CD14-positive monocyte (primary cell): ENCODE results near the gene HCST. TPM values are rescaled to one million over a fixed set of nuclear protein-coding genes. Genes with fewer than 3 reads are reported as not detected.
"Not testable (repeated sequence)": the region's sequence is repeated elsewhere in the genome, so short reads cannot be mapped to it uniquely, and the experiment has no call there.

Source experiments
- DNase-seq, 3 donors: peaks; one replicate each; pipeline ENCODE4 v3.0.0-alpha.2; 2011 to 2022
- H2AFZ ChIP-seq: 2 replicates; pipeline ENCODE4 v1.6.0; 2012; ENCODE audit warnings: mild to moderate bottlenecking, low read depth, low read length, inconsistent platforms; ENCODE audit not compliant: insufficient read depth, poor library complexity, severe bottlenecking
- H3K27ac ChIP-seq, 2 donors: 1 replicate in 1 of 2; 2 replicates in 1 of 2; pipeline ENCODE4 v1.5.1; 2012 to 2013; ENCODE audit warnings: low read length in 2 of 2, control low read depth in 1 of 2, inconsistent platforms in 1 of 2, low read depth in 1 of 2, mild to moderate bottlenecking in 1 of 2
- H3K27me3 ChIP-seq, 2 donors: one replicate each; pipeline versions ENCODE4 v1.6.0 to v1.6.1; 2011 to 2013; ENCODE audit warnings: low read length in 2 of 2; ENCODE audit not compliant: control insufficient read depth in 2 of 2, insufficient read depth in 2 of 2
- H3K36me3 ChIP-seq, 2 donors: replicated peaks in 1 of 2; 1 replicate in 1 of 2; 2 replicates in 1 of 2; pipeline versions ENCODE4 v1.5.1 to v1.6.1; 2012 to 2013; ENCODE audit warnings: low read length in 2 of 2, control low read depth in 1 of 2, inconsistent platforms in 1 of 2, mild to moderate bottlenecking in 1 of 2; ENCODE audit not compliant: insufficient read depth in 2 of 2, control insufficient read depth in 1 of 2
- H3K4me1 ChIP-seq, 2 donors: 1 replicate in 1 of 2; 2 replicates in 1 of 2; pipeline versions ENCODE4 v1.5.1 to v1.6.1; 2012 to 2013; ENCODE audit warnings: low read length in 2 of 2, control low read depth in 1 of 2, inconsistent platforms in 1 of 2, mild to moderate bottlenecking in 1 of 2, moderate library complexity in 1 of 2; ENCODE audit not compliant: insufficient read depth in 2 of 2, control insufficient read depth in 1 of 2
- H3K4me2 ChIP-seq: replicated peaks from 2 replicates; pipeline ENCODE3; 2012; ENCODE audit warnings: low read length, moderate library complexity, mild to moderate bottlenecking; ENCODE audit not compliant: poor library complexity, severe bottlenecking; ENCODE audit errors: extremely low read depth
- H3K4me3 ChIP-seq, 3 experiments: fragments of 200-600 bp in 1 of 3; sonication (generic) in 1 of 3; replicated peaks in 1 of 3; 1 replicate in 2 of 3; 2 replicates in 1 of 3; pipeline ENCODE4 v1.5.1; 2011 to 2013; ENCODE audit warnings: low read length in 3 of 3, mild to moderate bottlenecking in 3 of 3, control low read depth in 2 of 3, low read depth in 2 of 3, inconsistent platforms in 1 of 3, moderate library complexity in 1 of 3
- H3K79me2 ChIP-seq: 2 replicates; pipeline ENCODE4 v1.6.0; 2012; ENCODE audit warnings: mild to moderate bottlenecking, control low read depth, inconsistent platforms, low read length, moderate library complexity; ENCODE audit not compliant: insufficient read depth
- H3K9ac ChIP-seq: 2 replicates; pipeline ENCODE4 v1.6.0; 2017; ENCODE audit warnings: low read length, mild to moderate bottlenecking; ENCODE audit not compliant: insufficient read depth, poor library complexity, severe bottlenecking
- H3K9me3 ChIP-seq, 2 donors: replicated peaks in 1 of 2; 1 replicate in 1 of 2; 2 replicates in 1 of 2; pipeline versions ENCODE4 v1.5.1 to v1.6.1; 2012 to 2013; ENCODE audit warnings: low read length in 2 of 2, control low read depth in 1 of 2; ENCODE audit not compliant: control insufficient read depth in 1 of 2, insufficient read depth in 1 of 2
- H4K20me1 ChIP-seq: 2 replicates; pipeline ENCODE4 v1.6.0; 2012; ENCODE audit warnings: mild to moderate bottlenecking, low read length, control low read depth, moderate library complexity; ENCODE audit not compliant: insufficient read depth
- H3K27ac Mint-ChIP-seq, 7 donors: one replicate each; pipeline ENCODE4 v1.8.0; 2020; ENCODE audit warnings: mild to moderate bottlenecking in 7 of 7, mixed read lengths in 7 of 7, moderate library complexity in 6 of 7, inconsistent platforms in 2 of 7
- H3K27me3 Mint-ChIP-seq, 3 donors: one replicate each; pipeline ENCODE4 v1.8.0; 2021 to 2022; ENCODE audit warnings: low read depth in 3 of 3, mild to moderate bottlenecking in 3 of 3, mixed read lengths in 3 of 3, moderate library complexity in 3 of 3, inconsistent platforms in 1 of 3
- H3K36me3 Mint-ChIP-seq, 2 donors: one replicate each; pipeline ENCODE4 v1.8.0; 2020; ENCODE audit warnings: mixed read lengths in 2 of 2, inconsistent platforms in 1 of 2, mild to moderate bottlenecking in 1 of 2
- H3K4me1 Mint-ChIP-seq: one replicate; pipeline ENCODE4 v1.8.0; 2020; ENCODE audit warnings: mild to moderate bottlenecking, mixed read lengths
- H3K4me3 Mint-ChIP-seq, 2 donors: one replicate each; pipeline ENCODE4 v1.8.0; 2020; ENCODE audit warnings: mild to moderate bottlenecking in 2 of 2, mixed read lengths in 2 of 2, moderate library complexity in 1 of 2
- H3K9me3 Mint-ChIP-seq, 7 donors: one replicate each; pipeline ENCODE4 v1.8.0; 2020 to 2022; ENCODE audit warnings: mixed read lengths in 7 of 7, mild to moderate bottlenecking in 6 of 7, moderate library complexity in 6 of 7, inconsistent platforms in 2 of 7
- CTCF ChIP-seq: fragments of 200-600 bp; IDR thresholded peaks from one replicate; pipeline ENCODE4 v1.8.0; 2022; ENCODE audit warnings: antibody characterized with exemption, mild to moderate bottlenecking
- WGBS: methylation state at CpG from one replicate; pipeline ENCODE4 v1.1.5; 2013; ENCODE audit warnings: missing lambda C conversion rate; ENCODE audit not compliant: insufficient coverage; 5-methylcytosine and 5-hydroxymethylcytosine counted together
- intact Hi-C, 2 donors: fragments of 100-400 bp; cut with micrococcal nuclease; formaldehyde crosslinking; loops; one replicate each; pipeline versions ENCODE4 v1.15.0 to v1.15.1; 2023
- polyA plus RNA-seq, 3 donors: library from polyadenylated mRNA; depleted of rRNA in 1 of 3; unstranded in 2 of 3; stranded (reverse) in 1 of 3; fragments of 300-500 nt in 2 of 3; fragments of >200 nt in 1 of 3; fragmentation: Illumina TruSeq in 2 of 3; gene quantifications; 1 replicate in 2 of 3; 2 replicates in 1 of 3; pipeline ENCODE4 v1.2.3, GENCODE V29; 2012 to 2021

HCST gene
- polyA plus RNA-seq, 3 donors = 264 to 829 (median 594) TPM

DNA sequence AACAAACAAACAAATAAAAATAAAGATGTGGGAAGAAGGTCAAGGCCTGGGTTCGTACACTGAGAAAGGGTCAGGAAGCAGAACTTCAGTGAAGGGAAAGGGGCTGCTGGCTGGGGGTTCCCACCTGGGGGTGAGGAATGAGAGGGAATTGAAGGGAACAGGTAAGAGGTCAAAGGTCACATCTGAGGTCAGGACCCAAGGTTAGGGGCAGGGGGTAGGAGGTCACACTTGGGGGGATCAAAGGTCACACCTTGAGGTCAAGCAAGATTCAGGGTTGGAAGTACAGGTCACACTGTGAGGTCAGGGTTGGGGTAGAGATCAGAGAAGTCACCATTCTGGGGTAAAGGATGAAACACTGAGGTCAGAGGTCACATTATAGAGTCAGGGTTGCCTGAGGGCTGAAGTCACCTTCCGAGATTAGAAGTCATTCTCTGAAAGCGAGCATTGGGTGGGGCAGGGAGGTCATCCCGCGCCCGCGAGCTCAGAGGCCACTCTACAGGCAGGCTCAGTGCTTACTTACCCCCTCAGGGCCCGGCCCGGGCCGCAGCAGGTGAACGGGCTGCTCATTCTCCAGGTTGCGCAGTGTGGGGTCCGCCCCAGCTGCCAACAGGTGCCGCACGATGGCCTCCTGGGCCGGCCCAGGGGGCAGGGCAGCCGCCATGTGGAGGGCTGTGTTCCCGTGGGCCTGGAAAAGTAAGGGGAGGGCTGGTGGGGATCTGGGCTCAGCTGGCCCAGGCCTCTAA, 12.8 kb upstream of the HCST start:
- TF ChIP-seq CTCF = no peak
- intact Hi-C loops = no loop called here
- Mint-ChIP-seq H3K27me3 (peaks cover 0 to 3% (median 2%) of the 10 kb centered on the region in 3 donors), H3K4me3 (no peak overlapping the region), H3K36me3 (peaks cover 64 to 81% of the 10 kb centered on the region in 2 donors), H3K9me3 (no peaks in the 10 kb centered on the region), H3K27ac (peak overlapping the region in 4 of 7 donors; percentile 9 to 84 (median 38)), H3K4me1 (peaks cover 3% of the 10 kb centered on the region)
- H3K4me3 ChIP-seq = no peak overlapping the region
- no peak overlapping the region for H3K27ac ChIP-seq
- no peak overlapping the region for H2AFZ ChIP-seq
- WGBS = 96% methylated on average over 15 of the region's 18 CpGs
- H3K36me3 ChIP-seq = peaks cover 62 to 79% of the 10 kb centered on the region in 2 donors
- H3K9me3 ChIP-seq = no peaks in the 10 kb centered on the region
- H3K4me2 ChIP-seq = no peak overlapping the region
- H3K79me2 ChIP-seq = peaks cover 31% of the 10 kb centered on the region
- DNase-seq = no peak
- no peaks in the 10 kb centered on the region for H3K4me1 ChIP-seq
- H3K27me3 ChIP-seq = no peaks in the 10 kb centered on the region
- H4K20me1 ChIP-seq = peaks cover 83% of the 10 kb centered on the region
- H3K9ac ChIP-seq = no peak overlapping the region

DNA sequence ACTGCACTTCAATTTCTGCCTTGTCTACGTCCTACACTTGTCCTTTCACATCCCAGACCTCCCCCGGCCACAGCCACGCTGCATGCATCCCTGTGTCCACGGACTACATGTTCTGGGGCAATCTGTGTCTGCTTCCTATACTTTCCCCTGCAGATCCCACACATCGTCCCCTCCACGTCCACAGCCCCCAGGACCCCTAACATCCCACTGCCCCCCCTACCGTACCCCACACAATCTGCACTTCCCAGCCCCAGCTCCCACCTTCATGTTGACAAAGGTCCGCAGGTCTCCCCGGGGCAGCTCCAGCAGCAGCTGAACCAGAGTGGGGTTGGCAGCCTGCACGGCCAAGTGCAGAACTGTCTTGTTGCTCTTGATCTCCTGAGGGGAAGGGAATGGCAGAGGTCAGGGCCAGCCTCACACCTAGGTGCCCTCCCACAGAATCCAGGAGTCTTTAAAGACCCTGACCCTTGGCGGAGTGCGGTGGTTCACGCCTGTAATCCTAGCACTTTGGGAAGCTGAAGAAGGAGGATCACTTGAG, 12.1 kb upstream of the HCST start:
- 98% methylated on average over 7 of the region's 13 CpGs for WGBS
- Mint-ChIP-seq H3K36me3 (peaks cover 69 to 88% of the 10 kb centered on the region in 2 donors), H3K9me3 (no peaks in the 10 kb centered on the region), H3K4me1 (peaks cover 3% of the 10 kb centered on the region), H3K4me3 (no peak overlapping the region), H3K27ac (peak overlapping the region in 3 of 7 donors; percentile 4 to 57 (median 45)), H3K27me3 (peaks cover 0 to 3% (median 2%) of the 10 kb centered on the region in 3 donors)
- intact Hi-C loops = no loop called here
- Histone ChIP-seq H3K79me2 (peaks cover 34% of the 10 kb centered on the region), H3K9me3 (no peaks in the 10 kb centered on the region), H4K20me1 (peaks cover 89% of the 10 kb centered on the region), H3K4me2 (no peak overlapping the region), H3K27me3 (no peaks in the 10 kb centered on the region), H3K4me3 (no peak overlapping the region), H3K4me1 (no peaks in the 10 kb centered on the region), H3K27ac (no peak overlapping the region), H2AFZ (no peak overlapping the region), H3K9ac (no peak overlapping the region), H3K36me3 (peaks cover 68 to 86% of the 10 kb centered on the region in 2 donors)
- no peak for DNase-seq
- TF ChIP-seq CTCF = no peak

DNA sequence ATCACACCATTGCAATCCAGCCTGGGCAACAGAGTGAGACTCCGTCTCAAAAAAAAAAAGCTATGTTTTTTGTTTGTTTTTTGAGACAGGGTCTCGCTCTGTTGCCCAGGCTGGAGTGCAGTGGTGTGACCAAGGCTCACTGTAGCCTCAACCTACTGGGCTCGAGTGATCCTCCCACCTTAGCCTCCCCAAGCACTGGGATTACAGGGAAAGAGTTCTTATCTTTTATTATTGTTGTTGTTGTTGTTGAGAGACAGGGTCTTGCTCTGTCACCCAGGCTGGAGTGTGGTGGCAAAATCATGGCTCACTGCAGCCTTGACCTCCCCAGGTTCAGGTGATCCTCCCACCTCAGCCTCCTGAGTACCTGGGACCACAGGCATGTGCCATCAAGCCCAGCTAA, 10.5 kb upstream of the HCST start:
- H3K9me3 Mint-ChIP-seq, H3K27me3 Mint-ChIP-seq, H2AFZ ChIP-seq, H3K27me3 ChIP-seq, H3K4me1 Mint-ChIP-seq, H3K9me3 ChIP-seq, H3K4me2 ChIP-seq, H3K4me3 Mint-ChIP-seq, H3K4me3 ChIP-seq, intact Hi-C loops, H3K27ac ChIP-seq, H3K9ac ChIP-seq, H3K4me1 ChIP-seq, DNase-seq: not testable (repeated sequence)
- WGBS = 100% methylated on average over 1 of the region's 3 CpGs
- Mint-ChIP-seq H3K36me3 (peaks cover 80 to 96% of the 10 kb centered on the region in 2 donors), H3K27ac (peak overlapping the region in 1 of 7 donors; percentile 45)
- H4K20me1 ChIP-seq = peaks cover 97% of the 10 kb centered on the region
- H3K79me2 ChIP-seq = peaks cover 47% of the 10 kb centered on the region
- peaks cover 85 to 99% of the 10 kb centered on the region in 2 donors for H3K36me3 ChIP-seq
